Psoas muscle (tissue), 8 donors: ENCODE data around the gene CERS1. TPM values are rescaled to one million over a fixed set of nuclear protein-coding genes. Genes with fewer than 3 reads are reported as not detected.

Experiments used
- ATAC-seq, 4 donors: fragments of 200-7000 bp; cut with Tn5 transposase; one replicate each; pipeline ENCODE4 v1.9.1; 2020; ENCODE audit warnings: moderate library complexity in 3 of 4, mild to moderate bottlenecking in 2 of 4
- DNase-seq, 2 donors: peaks; one replicate each; pipeline ENCODE4 v3.0.0-alpha.2; 2020
- H3K27ac ChIP-seq: fragments of 200-600 bp; one replicate; pipeline ENCODE4 v1.8.0; 2022
- H3K27me3 ChIP-seq, 3 donors: fragments of 200-600 bp in 1 of 3; one replicate each; pipeline versions ENCODE4 v1.6.1 to v1.8.0; 2013 to 2022; ENCODE audit warnings: low read length in 2 of 3, mild to moderate bottlenecking in 2 of 3, moderate library complexity in 1 of 3; ENCODE audit not compliant: insufficient read depth in 3 of 3
- H3K36me3 ChIP-seq, 2 donors: fragments of 200-600 bp in 1 of 2; one replicate each; pipeline versions ENCODE4 v1.6.1 to v1.8.0; 2013 to 2022; ENCODE audit warnings: low read depth in 1 of 2, mild to moderate bottlenecking in 1 of 2, moderate library complexity in 1 of 2; ENCODE audit not compliant: insufficient read depth in 1 of 2
- H3K4me1 ChIP-seq: fragments of 200-600 bp; one replicate; pipeline ENCODE4 v1.8.0; 2022
- H3K4me3 ChIP-seq: fragments of 200-600 bp; one replicate; pipeline ENCODE4 v1.8.0; 2022; ENCODE audit warnings: mild to moderate bottlenecking
- H3K9me3 ChIP-seq: fragments of 200-600 bp; one replicate; pipeline ENCODE4 v1.8.0; 2022
- CTCF ChIP-seq: fragments of 200-600 bp; IDR thresholded peaks from one replicate; pipeline ENCODE4 v1.8.0; 2022; ENCODE audit warnings: antibody characterized with exemption
- WGBS, 3 donors: extraction: QIAGEN DNeasy Blood & Tissue Kit; methylation state at CpG; one replicate each; pipeline versions ENCODE4 v1.1.6 to v1.1.7; 2013; 5-methylcytosine and 5-hydroxymethylcytosine counted together
- intact Hi-C, 2 donors: fragments of 100-400 bp; cut with DNase I; formaldehyde crosslinking; loops; one replicate each; pipeline versions ENCODE4 v1.11.0 to v1.14.2; 2022
- polyA plus RNA-seq, 3 donors: library from polyadenylated mRNA; stranded (reverse); fragments of 200-250 nt; gene quantifications; one replicate each; pipeline ENCODE4 v1.2.3, GENCODE V29; 2013
- total RNA-seq, 4 donors: library from RNA; stranded (reverse); fragmentation: NEBNext Ultra II Directional in 2 of 4; extraction: Animal tissue kit (Norgen Biotek cat#: 25700) in 2 of 4; gene quantifications; one replicate each; pipeline versions ENCODE4 v1.2.1 to v1.2.4, GENCODE V29; 2021 to 2023
- donor health status: healthy with polysubstance abuse.
- donor health status: DM: no; HTN: no; CAD: no; lungs with moderate emphysema.
- donor health status: Bipolar disorder and iron deficiency.
- donor health status: healthy.
- donor health status: DM: yes; HTN: yes; CAD: no.
- donor health status: DM: no; HTN: no; CAD: no.
- donor health status: DM: no; HTN: no; CAD: no.
- donor health status: DM: yes; HTN: yes; CAD: no.

The CERS1 gene
- total and polyA plus RNA-seq, 7 donors = 2.1 to 6.4 (median 4.5) TPM

GRCh38 chr19:18869781-18870530 is 26.0 kb downstream of the CERS1 start:
- WGBS, 3 donors = 31 to 45% (median 32%) methylated on average over 32 to 62 of the region's 62 CpGs
- peak in 1 of 2 donors; percentile 17 for DNase-seq

GRCh38 chr19:18869023-18869618 is 26.8 kb downstream of the CERS1 start:
- ATAC-seq = no peak
- no peaks in the 10 kb centered on the region for H3K4me1 ChIP-seq
- peak in 1 of 2 donors; percentile 18 for DNase-seq
- intact Hi-C loops = no loop called here
- peaks cover 9 to 45% of the 10 kb centered on the region in 2 donors for H3K36me3 ChIP-seq
- H3K27ac ChIP-seq = no peak overlapping the region
- H3K27me3 ChIP-seq = peaks cover 0 to 2% (median 0%) of the 10 kb centered on the region in 3 donors
- TF ChIP-seq CTCF = no peak
- H3K9me3 ChIP-seq = no peaks in the 10 kb centered on the region
- 29 to 58% (median 45%) methylated on average over 37 to 71 of the region's 71 CpGs for WGBS, 3 donors
- no peak overlapping the region for H3K4me3 ChIP-seq

More at GRCh38 chr19:18869781-18870530, 26.0 kb downstream of the CERS1 start:
- H3K4me3 ChIP-seq = no peak overlapping the region
- TF ChIP-seq CTCF = no peak
- H3K36me3 ChIP-seq = peaks cover 9 to 41% of the 10 kb centered on the region in 2 donors
- intact Hi-C loops = no loop called here
- H3K27me3 ChIP-seq = peaks cover 0 to 2% (median 0%) of the 10 kb centered on the region in 3 donors
- no peaks in the 10 kb centered on the region for H3K4me1 ChIP-seq
- no peaks in the 10 kb centered on the region for H3K9me3 ChIP-seq
- peak in 1 of 4 donors; percentile 1 for ATAC-seq
- H3K27ac ChIP-seq = no peak overlapping the region

GRCh38 chr19:18868380-18869022 is 27.5 kb downstream of the CERS1 start:
- TF ChIP-seq CTCF = no peak
- no peak overlapping the region for H3K27ac ChIP-seq
- H3K36me3 ChIP-seq = peaks cover 9 to 52% of the 10 kb centered on the region in 2 donors
- H3K4me1 ChIP-seq = no peaks in the 10 kb centered on the region
- H3K4me3 ChIP-seq = no peak overlapping the region
- ATAC-seq = peak in 1 of 4 donors; percentile 17
- H3K27me3 ChIP-seq = peaks cover 0 to 2% (median 0%) of the 10 kb centered on the region in 3 donors
- intact Hi-C loops = no loop called here
- WGBS, 3 donors = 28 to 68% (median 56%) methylated on average over 35 to 77 of the region's 77 CpGs
- H3K9me3 ChIP-seq = no peaks in the 10 kb centered on the region
- peak in 1 of 2 donors; percentile 17 for DNase-seq

- Histone ChIP-seq H3K4me1 (no peaks in the 10 kb centered on the region), H3K9me3 (no peaks in the 10 kb centered on the region), H3K27me3 (peaks cover 0 to 2% (median 0%) of the 10 kb centered on the region in 3 donors), H3K27ac (no peak overlapping the region), H3K36me3 (peaks cover 9 to 59% of the 10 kb centered on the region in 2 donors), H3K4me3 (no peak overlapping the region)
- 93 to 94% (median 94%) methylated on average over 23 of the region's 23 CpGs for WGBS, 3 donors
- ATAC-seq (no peak), DNase-seq (peak in 1 of 2 donors; percentile 10)
- intact Hi-C loops = no loop called here
- no peak for TF ChIP-seq CTCF
Observed at GRCh38 chr19:18867751-18868150, 28.2 kb downstream of the CERS1 start.
